ENCODE data around the gene CASD1.

GRCh38 chr7:94509887-94510581, 425 bp downstream of the CASD1 start:
- TF ChIP-seq EZH2 (IDR thresholded peaks at IDR 0.05) (no peak), POLR2AphosphoS5 (IDR thresholded peaks at IDR 0.05; ENCODE audit: borderline replicate concordance, low read depth, low read length) (peak; percentile 49)
